ENCODE measurements around the gene RPUSD2.

- TF ChIP-seq POLR2A (IDR thresholded peaks at IDR 0.05) (no peak), CTCF (IDR thresholded peaks at IDR 0.05) (no peak)
These were observed 10.0 kb upstream of the RPUSD2 start for GRCh38 chr15:40558952-40559742.
